Mammary epithelial cell (primary cell): Measurements from ENCODE around the gene DYRK1A.
"Not testable (repeated sequence)": the region's sequence is repeated elsewhere in the genome, so short reads cannot be mapped to it uniquely, and the experiment has no call there.

ENCODE experiments used
- EZH2 ChIP-seq: IDR thresholded peaks from 2 replicates; pipeline ENCODE4 v1.6.1; 2012; ENCODE audit warnings: low read length, inconsistent platforms, borderline replicate concordance
- TF ChIP-seq, protein P1 (sequence below), 2 donors: IDR thresholded peaks in 1 of 2; conservative IDR thresholded peaks in 1 of 2; 2 replicates each; pipeline ENCODE4 v1.5.1; 2011 to 2012; ENCODE audit warnings: inconsistent platforms in 2 of 2, low read length in 2 of 2, mild to moderate bottlenecking in 2 of 2, control low read depth in 1 of 2, low read depth in 1 of 2; ENCODE audit not compliant: insufficient read depth in 1 of 2; ENCODE audit errors: extremely low read depth in 1 of 2

DNA sequence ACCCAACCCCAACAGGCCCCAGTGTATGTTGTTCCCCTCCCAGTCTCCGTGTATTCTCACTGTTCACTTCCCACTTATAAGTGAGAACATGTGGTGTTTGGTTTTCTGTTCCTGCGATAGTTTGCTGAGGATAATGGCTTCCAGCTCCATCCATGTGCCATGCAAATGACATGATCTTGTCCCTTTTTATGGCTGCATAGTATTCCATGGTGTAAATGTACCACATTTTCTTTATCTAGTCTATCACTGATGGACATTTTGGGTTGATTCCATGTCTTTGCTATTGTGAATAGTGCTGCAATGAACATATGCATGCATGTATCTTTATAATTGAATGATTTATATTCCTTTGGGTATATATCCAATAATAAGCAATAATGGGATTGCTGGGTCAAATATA lies 174.6 kb downstream of the DYRK1A start:
- TF ChIP-seq, protein P1, sequence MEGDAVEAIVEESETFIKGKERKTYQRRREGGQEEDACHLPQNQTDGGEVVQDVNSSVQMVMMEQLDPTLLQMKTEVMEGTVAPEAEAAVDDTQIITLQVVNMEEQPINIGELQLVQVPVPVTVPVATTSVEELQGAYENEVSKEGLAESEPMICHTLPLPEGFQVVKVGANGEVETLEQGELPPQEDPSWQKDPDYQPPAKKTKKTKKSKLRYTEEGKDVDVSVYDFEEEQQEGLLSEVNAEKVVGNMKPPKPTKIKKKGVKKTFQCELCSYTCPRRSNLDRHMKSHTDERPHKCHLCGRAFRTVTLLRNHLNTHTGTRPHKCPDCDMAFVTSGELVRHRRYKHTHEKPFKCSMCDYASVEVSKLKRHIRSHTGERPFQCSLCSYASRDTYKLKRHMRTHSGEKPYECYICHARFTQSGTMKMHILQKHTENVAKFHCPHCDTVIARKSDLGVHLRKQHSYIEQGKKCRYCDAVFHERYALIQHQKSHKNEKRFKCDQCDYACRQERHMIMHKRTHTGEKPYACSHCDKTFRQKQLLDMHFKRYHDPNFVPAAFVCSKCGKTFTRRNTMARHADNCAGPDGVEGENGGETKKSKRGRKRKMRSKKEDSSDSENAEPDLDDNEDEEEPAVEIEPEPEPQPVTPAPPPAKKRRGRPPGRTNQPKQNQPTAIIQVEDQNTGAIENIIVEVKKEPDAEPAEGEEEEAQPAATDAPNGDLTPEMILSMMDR (conservative IDR thresholded peaks at IDR 0.05 in 1 of 2, IDR thresholded peaks at IDR 0.05 in 1 of 2; ENCODE audit: extremely low read depth in 1 of 2, insufficient read depth in 1 of 2, low read depth in 1 of 2, low read length in 2 of 2), result not testable (repeated sequence)
- not testable (repeated sequence) for TF ChIP-seq EZH2
